Epithelial cell of esophagus (primary cell): Measurements from ENCODE around the gene SLC22A2.

Source experiments
- DNase-seq: peaks from one replicate; pipeline ENCODE4 v3.0.0; 2010; ENCODE audit warnings: low read depth
- H3K4me3 ChIP-seq: 2 replicates; pipeline ENCODE4 v1.5.1; 2011; ENCODE audit warnings: mild to moderate bottlenecking, low read length, control low read depth
- TF ChIP-seq, protein P1 (sequence below): IDR thresholded peaks from 2 replicates; pipeline ENCODE4 v1.5.1; 2011; ENCODE audit warnings: low read depth, mild to moderate bottlenecking, low read length, control low read depth, inconsistent platforms; ENCODE audit not compliant: insufficient read depth; ENCODE audit errors: missing control alignments

SLC22A2 gene

DNA sequence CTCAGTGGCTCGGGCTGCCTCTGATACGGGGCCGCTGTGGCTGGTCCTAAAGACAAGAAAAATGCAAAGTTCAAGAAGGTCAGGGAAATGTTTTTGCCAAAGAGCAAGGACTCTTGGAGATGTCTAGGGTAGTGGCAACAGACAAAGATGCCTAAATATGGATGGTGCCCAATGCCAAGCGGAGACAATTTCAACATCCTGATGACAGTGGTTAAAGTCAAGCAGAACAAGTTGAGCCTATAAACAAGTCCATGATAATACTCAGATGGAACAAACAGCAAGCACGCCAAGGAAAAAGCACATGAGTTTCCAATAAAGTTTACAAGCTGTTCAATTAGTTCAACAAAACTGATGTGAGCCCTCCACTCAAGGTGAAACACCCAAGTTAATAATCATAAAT lies 85.9 kb downstream of the SLC22A2 start:
- TF ChIP-seq, protein P1, sequence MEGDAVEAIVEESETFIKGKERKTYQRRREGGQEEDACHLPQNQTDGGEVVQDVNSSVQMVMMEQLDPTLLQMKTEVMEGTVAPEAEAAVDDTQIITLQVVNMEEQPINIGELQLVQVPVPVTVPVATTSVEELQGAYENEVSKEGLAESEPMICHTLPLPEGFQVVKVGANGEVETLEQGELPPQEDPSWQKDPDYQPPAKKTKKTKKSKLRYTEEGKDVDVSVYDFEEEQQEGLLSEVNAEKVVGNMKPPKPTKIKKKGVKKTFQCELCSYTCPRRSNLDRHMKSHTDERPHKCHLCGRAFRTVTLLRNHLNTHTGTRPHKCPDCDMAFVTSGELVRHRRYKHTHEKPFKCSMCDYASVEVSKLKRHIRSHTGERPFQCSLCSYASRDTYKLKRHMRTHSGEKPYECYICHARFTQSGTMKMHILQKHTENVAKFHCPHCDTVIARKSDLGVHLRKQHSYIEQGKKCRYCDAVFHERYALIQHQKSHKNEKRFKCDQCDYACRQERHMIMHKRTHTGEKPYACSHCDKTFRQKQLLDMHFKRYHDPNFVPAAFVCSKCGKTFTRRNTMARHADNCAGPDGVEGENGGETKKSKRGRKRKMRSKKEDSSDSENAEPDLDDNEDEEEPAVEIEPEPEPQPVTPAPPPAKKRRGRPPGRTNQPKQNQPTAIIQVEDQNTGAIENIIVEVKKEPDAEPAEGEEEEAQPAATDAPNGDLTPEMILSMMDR, result no peak
- DNase-seq, result no peak
- H3K4me3 ChIP-seq, result no peak overlapping the region

DNA sequence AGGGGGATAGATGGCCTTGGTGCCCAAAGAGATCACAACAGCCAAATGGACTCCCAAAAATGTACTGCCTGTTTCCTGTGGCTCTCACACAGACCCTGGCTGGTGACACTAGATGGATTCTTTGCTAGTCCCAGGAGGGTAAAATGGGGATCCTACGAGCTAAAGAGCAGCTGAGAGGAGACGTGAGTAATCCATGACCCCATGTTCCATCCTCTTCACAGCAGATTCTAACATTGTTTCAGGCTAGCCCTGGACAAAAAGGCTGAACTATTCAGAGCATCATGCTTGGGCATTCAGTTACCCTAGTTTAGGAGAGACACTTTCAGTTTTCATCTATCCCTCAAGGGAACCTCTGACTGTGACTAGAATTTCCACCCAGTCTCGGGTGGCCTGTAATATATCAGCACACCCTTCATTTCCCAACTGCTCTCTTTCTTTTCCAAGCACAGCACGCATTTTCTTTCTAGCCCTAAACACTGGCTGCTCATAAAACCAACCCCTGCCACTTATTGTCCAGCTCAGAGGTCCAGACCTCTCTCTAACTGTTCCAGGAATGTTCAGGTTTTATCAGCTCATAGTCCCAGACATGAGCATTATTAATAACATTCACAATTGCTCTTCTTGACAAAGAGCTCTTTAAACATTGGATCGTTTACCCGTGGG lies 88.5 kb downstream of the SLC22A2 start:
- no peak overlapping the region for H3K4me3 ChIP-seq
- DNase-seq, result no peak
- TF ChIP-seq, protein P1, result no peak

DNA sequence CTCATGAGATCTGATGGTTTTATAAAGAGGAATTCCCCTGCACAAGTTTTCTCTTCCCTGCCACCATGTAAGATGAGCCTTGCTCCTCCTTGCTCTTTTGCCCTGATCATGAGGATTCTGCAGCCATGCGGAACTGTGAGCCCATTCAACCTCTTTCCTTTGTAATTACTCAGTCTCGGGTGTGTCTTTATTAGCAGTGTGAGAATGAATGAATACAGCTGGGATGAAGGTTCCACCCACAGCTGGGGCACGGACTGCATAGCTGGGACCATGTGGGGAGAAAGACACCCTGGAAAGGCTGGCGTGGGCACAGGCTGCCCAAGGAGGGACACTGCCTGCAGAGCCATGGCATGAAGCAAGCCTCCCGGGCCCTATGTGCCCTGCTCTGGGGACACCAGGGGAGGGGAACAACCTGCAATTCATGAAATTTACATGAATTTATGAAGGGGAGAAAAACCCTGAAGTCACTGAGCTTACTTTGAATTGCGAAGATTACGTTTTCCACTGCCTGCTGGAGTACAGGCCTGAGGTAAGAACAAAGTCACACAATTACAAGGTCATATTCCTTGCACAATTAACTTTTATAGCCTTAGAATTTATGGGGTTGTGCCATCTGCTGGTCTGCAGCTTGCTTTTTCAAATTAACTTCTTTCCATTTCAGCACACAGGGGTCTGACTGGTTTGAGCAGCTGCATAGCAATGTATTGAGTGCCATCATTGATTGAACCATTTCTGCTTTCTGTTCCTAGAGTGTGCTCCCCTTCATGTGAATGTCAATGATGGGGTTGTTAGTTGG lies 90.8 kb downstream of the SLC22A2 start:
- no peak overlapping the region for H3K4me3 ChIP-seq
- TF ChIP-seq, protein P1, result no peak
- peak; percentile 38 for DNase-seq
